Measurements from ENCODE around the gene TMEM132D. TPM values are rescaled to one million over a fixed set of nuclear protein-coding genes. Genes with fewer than 3 reads are reported as not detected.
"Not testable (repeated sequence)": the region's sequence is repeated elsewhere in the genome, so short reads cannot be mapped to it uniquely, and the experiment has no call there.

The TMEM132D gene
- total RNA-seq, 2 experiments from 2014 or later, result not detected

DNA sequence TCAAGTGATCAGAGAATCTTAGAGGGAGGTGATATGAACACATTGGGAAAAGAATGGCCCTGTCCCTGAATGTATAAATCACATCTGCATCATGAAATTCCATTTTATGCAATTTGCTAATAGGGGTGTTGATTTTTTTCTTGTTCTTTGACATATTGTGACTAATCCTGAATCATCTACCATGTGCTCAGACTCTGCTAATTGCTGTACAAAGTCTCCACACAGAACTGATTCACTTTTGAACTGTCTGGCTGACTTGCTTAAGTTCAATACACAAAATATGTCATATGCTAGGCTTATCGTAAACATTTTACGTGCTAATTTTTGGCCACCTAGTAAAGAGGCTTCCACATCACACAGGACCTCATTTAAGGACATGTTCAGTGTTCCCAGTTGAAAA lies 2.6 kb downstream of the TMEM132D start:
- no peak for DNase-seq
- CTCF ChIA-PET, result no interaction called here
- no peaks in the 10 kb centered on the region for H3K4me1 Mint-ChIP-seq
- H3K9me3 Mint-ChIP-seq, result no peaks in the 10 kb centered on the region
- H3K27me3 Mint-ChIP-seq, result peaks cover 39% of the 10 kb centered on the region
- H3K36me3 Mint-ChIP-seq (ENCODE audit: low read depth), result no peaks in the 10 kb centered on the region
- no peak overlapping the region for H3K4me3 Mint-ChIP-seq
- POLR2A ChIA-PET, result no interaction called here
- H3K27ac Mint-ChIP-seq, result no peak overlapping the region

DNA sequence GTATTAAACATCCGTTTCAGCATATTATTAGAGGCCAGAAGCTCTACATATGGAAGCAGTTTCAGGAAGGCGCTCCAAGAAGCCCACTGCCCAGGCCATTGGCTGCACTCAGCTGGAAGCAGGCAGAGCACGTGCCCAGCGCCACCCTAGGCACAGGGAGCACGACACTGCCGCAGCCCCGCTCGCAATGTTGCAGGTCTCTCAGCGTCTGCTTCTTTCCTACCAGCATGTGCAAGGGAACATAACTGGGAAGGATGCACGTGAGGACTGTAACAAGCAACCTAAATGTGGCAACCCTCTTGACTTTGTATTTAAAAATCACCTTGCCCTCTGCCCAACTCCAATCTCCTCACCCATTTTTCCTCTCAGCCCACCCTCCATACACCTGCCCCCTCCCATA lies 3.5 kb downstream of the TMEM132D start:
- CTCF ChIA-PET, result no interaction called here
- Mint-ChIP-seq H3K4me1 (no peaks in the 10 kb centered on the region), H3K9me3 (no peaks in the 10 kb centered on the region), H3K27me3 (peaks cover 34% of the 10 kb centered on the region), H3K36me3 (ENCODE audit: low read depth) (no peaks in the 10 kb centered on the region), H3K27ac (no peak overlapping the region), H3K4me3 (no peak overlapping the region)
- DNase-seq, result no peak
- POLR2A ChIA-PET, result no interaction called here

DNA sequence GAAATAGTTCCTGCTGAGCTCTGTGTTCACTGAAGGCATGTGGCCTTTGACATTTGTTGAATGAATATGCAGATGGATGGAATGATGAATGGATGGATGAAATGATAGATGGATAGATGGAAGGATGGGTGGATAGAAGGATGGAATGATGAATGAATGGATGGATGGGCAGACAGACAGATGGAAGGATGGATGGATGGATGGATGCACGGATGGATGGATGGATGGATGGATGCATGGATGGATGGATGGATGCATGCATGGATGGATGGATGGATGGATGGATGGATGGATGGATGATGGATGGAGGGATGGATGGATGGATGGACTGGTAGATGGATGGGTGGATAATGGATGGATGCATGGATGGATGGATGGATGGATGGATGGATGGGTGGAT lies 4.8 kb downstream of the TMEM132D start:
- H3K36me3 Mint-ChIP-seq (ENCODE audit: low read depth); H3K27ac Mint-ChIP-seq; H3K4me3 Mint-ChIP-seq; H3K4me1 Mint-ChIP-seq; DNase-seq; CTCF ChIA-PET; H3K9me3 Mint-ChIP-seq; POLR2A ChIA-PET: not testable (repeated sequence)
- peaks cover 23% of the 10 kb centered on the region for H3K27me3 Mint-ChIP-seq

DNA sequence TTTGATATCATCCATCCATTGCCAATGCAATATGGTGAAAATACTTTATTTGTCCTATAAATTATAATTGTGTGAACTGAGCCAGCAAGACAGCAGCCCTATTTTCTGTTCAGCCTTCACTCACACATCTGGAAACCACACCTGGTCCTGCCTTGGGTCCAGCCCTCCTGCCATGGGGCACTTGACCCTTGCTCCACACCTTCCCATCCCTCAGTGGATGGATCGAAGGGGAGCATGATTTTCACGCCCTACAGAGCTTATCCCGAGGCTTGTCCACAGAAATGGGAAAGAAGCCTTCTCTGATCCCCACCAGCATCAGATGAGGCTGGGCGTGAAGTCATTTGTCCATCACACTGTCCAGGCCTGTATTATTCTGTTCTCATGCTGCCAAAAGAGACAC lies 10.1 kb downstream of the TMEM132D start:
- Mint-ChIP-seq H3K27me3 (no peaks in the 10 kb centered on the region), H3K4me3 (no peak overlapping the region), H3K36me3 (ENCODE audit: low read depth) (no peaks in the 10 kb centered on the region), H3K4me1 (no peaks in the 10 kb centered on the region), H3K9me3 (no peaks in the 10 kb centered on the region), H3K27ac (no peak overlapping the region)
- ChIA-PET CTCF (no interaction called here), POLR2A (no interaction called here)
- no peak for DNase-seq

GRCh38 chr12:129887101-129887500 lies 16.7 kb downstream of the TMEM132D start:
- H3K36me3 Mint-ChIP-seq (ENCODE audit: low read depth), result no peaks in the 10 kb centered on the region
- ChIA-PET CTCF (no interaction called here), POLR2A (no interaction called here)
- no peaks in the 10 kb centered on the region for H3K27me3 Mint-ChIP-seq
- no peak overlapping the region for H3K4me3 Mint-ChIP-seq
- no peaks in the 10 kb centered on the region for H3K4me1 Mint-ChIP-seq
- H3K9me3 Mint-ChIP-seq, result no peaks in the 10 kb centered on the region
- no peak overlapping the region for H3K27ac Mint-ChIP-seq
- no peak for DNase-seq

GRCh38 chr12:129886541-129886940 lies 17.3 kb downstream of the TMEM132D start:
- CTCF ChIA-PET, result no interaction called here
- no peaks in the 10 kb centered on the region for H3K27me3 Mint-ChIP-seq
- H3K9me3 Mint-ChIP-seq, result no peaks in the 10 kb centered on the region
- H3K4me3 Mint-ChIP-seq, result no peak overlapping the region
- POLR2A ChIA-PET, result no interaction called here
- no peaks in the 10 kb centered on the region for H3K36me3 Mint-ChIP-seq (ENCODE audit: low read depth)
- H3K4me1 Mint-ChIP-seq, result no peaks in the 10 kb centered on the region
- H3K27ac Mint-ChIP-seq, result no peak overlapping the region
- no peak for DNase-seq

GRCh38 chr12:129885287-129885686 lies 18.5 kb downstream of the TMEM132D start:
- Mint-ChIP-seq H3K4me3 (no peak overlapping the region), H3K27me3 (no peaks in the 10 kb centered on the region), H3K9me3 (no peaks in the 10 kb centered on the region), H3K36me3 (ENCODE audit: low read depth) (no peaks in the 10 kb centered on the region), H3K4me1 (no peaks in the 10 kb centered on the region), H3K27ac (no peak overlapping the region)
- ChIA-PET POLR2A (no interaction called here), CTCF (no interaction called here)
- no peak for DNase-seq

- no peaks in the 10 kb centered on the region for H3K36me3 Mint-ChIP-seq (ENCODE audit: low read depth)
- H3K27me3 Mint-ChIP-seq, result no peaks in the 10 kb centered on the region
- CTCF ChIA-PET, result no interaction called here
- H3K4me1 Mint-ChIP-seq, result no peaks in the 10 kb centered on the region
- peaks cover 7% of the 10 kb centered on the region for H3K9me3 Mint-ChIP-seq
- POLR2A ChIA-PET, result no interaction called here
- H3K4me3 Mint-ChIP-seq, result no peak overlapping the region
- DNase-seq, result no peak
- no peak overlapping the region for H3K27ac Mint-ChIP-seq
These were observed 26.4 kb downstream of the TMEM132D start for GRCh38 chr12:129877411-129877810.

DNA sequence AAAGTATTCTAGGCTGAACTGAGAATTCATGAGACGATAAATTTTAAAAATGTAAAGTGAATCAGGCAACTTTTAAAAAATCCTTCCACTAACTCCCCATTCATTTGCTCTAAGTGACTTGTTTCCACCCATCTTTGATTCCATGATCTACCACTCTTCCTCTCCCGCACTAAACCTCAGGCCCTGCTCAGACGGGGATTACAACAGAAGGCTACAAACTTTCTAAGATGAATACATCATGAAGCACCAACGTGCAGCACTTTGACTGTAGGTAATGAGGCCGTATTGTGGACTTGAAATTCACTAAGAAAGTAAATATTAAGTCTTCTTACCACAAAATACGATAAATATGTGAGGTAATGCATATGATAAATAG lies 30.0 kb downstream of the TMEM132D start:
- H3K9me3 Mint-ChIP-seq, result peaks cover 7% of the 10 kb centered on the region
- ChIA-PET CTCF (no interaction called here), POLR2A (no interaction called here)
- H3K4me1 Mint-ChIP-seq, result no peaks in the 10 kb centered on the region
- H3K27ac Mint-ChIP-seq, result no peak overlapping the region
- DNase-seq, result no peak
- no peaks in the 10 kb centered on the region for H3K36me3 Mint-ChIP-seq (ENCODE audit: low read depth)
- H3K27me3 Mint-ChIP-seq, result no peaks in the 10 kb centered on the region
- H3K4me3 Mint-ChIP-seq, result no peak overlapping the region

GRCh38 chr12:129873111-129873832 lies 30.6 kb downstream of the TMEM132D start:
- Mint-ChIP-seq H3K4me1 (no peaks in the 10 kb centered on the region), H3K27me3 (no peaks in the 10 kb centered on the region), H3K27ac (no peak overlapping the region), H3K4me3 (no peak overlapping the region), H3K36me3 (ENCODE audit: low read depth) (no peaks in the 10 kb centered on the region), H3K9me3 (peaks cover 7% of the 10 kb centered on the region)
- DNase-seq, result no peak
- ChIA-PET POLR2A (no interaction called here), CTCF (no interaction called here)

GRCh38 chr12:129871991-129872972 lies 31.5 kb downstream of the TMEM132D start:
- H3K27me3 Mint-ChIP-seq, result no peaks in the 10 kb centered on the region
- H3K4me1 Mint-ChIP-seq, result no peaks in the 10 kb centered on the region
- H3K36me3 Mint-ChIP-seq (ENCODE audit: low read depth), result no peaks in the 10 kb centered on the region
- H3K27ac Mint-ChIP-seq, result no peak overlapping the region
- H3K9me3 Mint-ChIP-seq, result peaks cover 5% of the 10 kb centered on the region
- no peak overlapping the region for H3K4me3 Mint-ChIP-seq
- POLR2A ChIA-PET, result no interaction called here
- CTCF ChIA-PET, result no interaction called here
- DNase-seq, result no peak

GRCh38 chr12:129870796-129871195 lies 33.0 kb downstream of the TMEM132D start:
- Mint-ChIP-seq H3K4me3 (no peak overlapping the region), H3K36me3 (ENCODE audit: low read depth) (no peaks in the 10 kb centered on the region), H3K9me3 (peaks cover 8% of the 10 kb centered on the region), H3K4me1 (no peaks in the 10 kb centered on the region), H3K27ac (no peak overlapping the region), H3K27me3 (no peaks in the 10 kb centered on the region)
- CTCF ChIA-PET, result no interaction called here
- POLR2A ChIA-PET, result no interaction called here
- DNase-seq, result no peak

GRCh38 chr12:129870136-129870535 lies 33.7 kb downstream of the TMEM132D start:
- no peak overlapping the region for H3K4me3 Mint-ChIP-seq
- H3K9me3 Mint-ChIP-seq, result peaks cover 10% of the 10 kb centered on the region
- no peaks in the 10 kb centered on the region for H3K27me3 Mint-ChIP-seq
- H3K4me1 Mint-ChIP-seq, result no peaks in the 10 kb centered on the region
- no peak for DNase-seq
- H3K27ac Mint-ChIP-seq, result no peak overlapping the region
- ChIA-PET POLR2A (no interaction called here), CTCF (no interaction called here)
- no peaks in the 10 kb centered on the region for H3K36me3 Mint-ChIP-seq (ENCODE audit: low read depth)

DNA sequence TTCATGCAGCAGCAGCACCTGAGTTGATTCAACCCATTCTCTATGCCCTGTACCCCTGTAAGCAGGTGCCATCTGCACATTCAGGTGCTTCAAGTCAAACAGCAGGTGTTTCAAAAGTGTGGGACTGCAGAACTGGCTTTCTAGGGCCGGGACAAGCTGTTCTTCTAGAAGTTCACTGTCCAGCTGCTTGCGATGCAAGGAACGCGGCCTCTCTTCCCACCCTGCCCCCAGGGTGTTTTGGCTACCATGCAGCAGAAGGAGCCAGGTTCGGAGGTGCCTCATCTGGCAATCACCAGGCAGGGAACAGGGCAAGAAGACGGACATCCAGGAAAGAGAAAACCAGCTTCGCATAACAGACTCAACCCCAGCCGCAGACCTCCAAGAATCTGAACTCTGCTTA lies 35.2 kb downstream of the TMEM132D start:
- ChIA-PET CTCF (no interaction called here), POLR2A (no interaction called here)
- Mint-ChIP-seq H3K27me3 (no peaks in the 10 kb centered on the region), H3K27ac (no peak overlapping the region), H3K4me1 (no peaks in the 10 kb centered on the region), H3K9me3 (peaks cover 8% of the 10 kb centered on the region), H3K36me3 (ENCODE audit: low read depth) (no peaks in the 10 kb centered on the region), H3K4me3 (no peak overlapping the region)
- no peak for DNase-seq

Data from activated CD4-positive, alpha-beta T cell treated with anti-CD3 and anti-CD28 coated beads, Interleukin-2, amount 10 ng/mL, durations not matched to agents 7 days and 5 days (primary cell).